ENCODE measurements around the gene KRTAP10-12. TPM values are rescaled to one million over a fixed set of nuclear protein-coding genes. Genes with fewer than 3 reads are reported as not detected.

Gene KRTAP10-12
- total RNA-seq, 1 donor from 2014 or later: not detected

GRCh38 chr21:44734841-44735240, 37.9 kb downstream of the KRTAP10-12 start:
- no peak for DNase-seq

GRCh38 chr21:44735821-44736220, 38.8 kb downstream of the KRTAP10-12 start:
- DNase-seq: no peak

- no peak for DNase-seq
Observed at GRCh38 chr21:44736291-44737004, 39.5 kb downstream of the KRTAP10-12 start.

GRCh38 chr21:44737706-44738354, 40.9 kb downstream of the KRTAP10-12 start:
- no peak for DNase-seq

GRCh38 chr21:44738621-44739020, 41.6 kb downstream of the KRTAP10-12 start:
- no peak for DNase-seq

- DNase-seq: no peak
Observed at GRCh38 chr21:44739316-44739715, 42.3 kb downstream of the KRTAP10-12 start.

GRCh38 chr21:44740742-44741141, 43.8 kb downstream of the KRTAP10-12 start:
- no peak for DNase-seq

- DNase-seq: no peak
Observed at GRCh38 chr21:44741921-44742320, 44.9 kb downstream of the KRTAP10-12 start.

- DNase-seq: no peak
Observed at GRCh38 chr21:44742418-44743153, 45.6 kb downstream of the KRTAP10-12 start.

Small RNA genes lying within 50 kb of the gene (small RNA-seq; reads per million reads assigned to genes)
- not detected for gene KRTAP12-6P (ENCODE audit: low replicate concordance)

Other genes starting within 250 kb of the KRTAP10-12 start
- gene LRRC3, start 241.7 kb upstream of the KRTAP10-12 start, total RNA-seq: 1.7 TPM
- 0.30 TPM for gene KRTAP10-1, start 157.0 kb upstream of the KRTAP10-12 start, total RNA-seq
- gene KRTAP10-2, start 145.7 kb upstream of the KRTAP10-12 start, total RNA-seq: 0.30 TPM
- gene KRTAP10-3, start 138.4 kb upstream of the KRTAP10-12 start, total RNA-seq: not detected
- gene KRTAP10-4, start 123.4 kb upstream of the KRTAP10-12 start, total RNA-seq: 0.39 TPM
- not detected for gene KRTAP10-5, start 116.6 kb upstream of the KRTAP10-12 start, total RNA-seq
- gene KRTAP10-6, start 104.7 kb upstream of the KRTAP10-12 start, total RNA-seq: not detected
- gene KRTAP10-7, start 96.6 kb upstream of the KRTAP10-12 start, total RNA-seq: 0.99 TPM
- not detected for gene KRTAP10-8, start 85.1 kb upstream of the KRTAP10-12 start, total RNA-seq
- gene KRTAP10-9, start 70.1 kb upstream of the KRTAP10-12 start, total RNA-seq: 0.20 TPM
- 0.49 TPM for gene KRTAP10-10, start 59.8 kb upstream of the KRTAP10-12 start, total RNA-seq
- 0.69 TPM for gene KRTAP10-11, start 50.8 kb upstream of the KRTAP10-12 start, total RNA-seq
- not detected for gene KRTAP12-4, start 42.5 kb upstream of the KRTAP10-12 start, total RNA-seq
- not detected for gene KRTAP12-3, start 39.2 kb upstream of the KRTAP10-12 start, total RNA-seq
- gene KRTAP12-2, start 30.2 kb upstream of the KRTAP10-12 start, total RNA-seq: 1.5 TPM
- gene KRTAP12-1, start 15.0 kb upstream of the KRTAP10-12 start, total RNA-seq: 2.0 TPM
- gene TSPEAR, start 14.4 kb downstream of the KRTAP10-12 start, total RNA-seq: 4.1 TPM
- 65.8 TPM for gene UBE2G2, start 104.6 kb downstream of the KRTAP10-12 start, total RNA-seq
- gene SUMO3, start 120.9 kb downstream of the KRTAP10-12 start, total RNA-seq: 33.1 TPM
- 88.6 TPM for gene PTTG1IP, start 176.5 kb downstream of the KRTAP10-12 start, total RNA-seq
- 22.5 TPM for gene ITGB2, start 223.7 kb downstream of the KRTAP10-12 start, total RNA-seq
- gene SLX9, start 242.9 kb downstream of the KRTAP10-12 start, total RNA-seq: 10.0 TPM

All from skin of body (tissue), 3 donors.